ENCODE results near the gene AFP. TPM values are rescaled to one million over a fixed set of nuclear protein-coding genes. Genes with fewer than 3 reads are reported as not detected.
"Not testable (repeated sequence)": the region's sequence is repeated elsewhere in the genome, so short reads cannot be mapped to it uniquely, and the experiment has no call there.

The AFP gene
- total and polyA plus RNA-seq, 2 donors (not counting 1 experiment from before 2014, with no cell fraction given), result not detected

DNA sequence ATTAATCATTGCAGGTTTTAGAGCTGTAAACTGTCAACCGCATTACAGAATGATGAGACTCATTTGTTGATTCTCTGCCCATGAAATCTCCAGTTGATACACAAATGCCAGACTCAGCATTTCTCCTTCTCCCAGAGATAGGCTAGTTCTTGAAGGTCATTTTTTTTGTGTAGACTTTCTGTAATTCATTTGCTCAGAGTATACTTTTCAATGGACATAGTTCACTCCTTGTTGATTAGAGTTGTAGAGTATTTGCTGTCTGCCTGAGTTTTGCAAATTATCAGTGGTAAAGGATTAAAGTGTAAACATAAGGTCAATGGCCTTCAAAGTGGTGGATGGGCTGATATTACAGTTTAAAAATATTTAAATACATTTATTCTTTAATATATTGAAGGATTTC lies 47.1 kb upstream of the AFP start:
- Mint-ChIP-seq H3K4me1 (no peaks in the 10 kb centered on the region), H3K27ac (no peak overlapping the region), H3K4me3 (no peak overlapping the region), H3K27me3 (peaks cover 13% of the 10 kb centered on the region), H3K9me3 (ENCODE audit: insufficient read depth) (peaks cover 4% of the 10 kb centered on the region)
- ATAC-seq (ENCODE audit: low read depth), result no peak
- no peak for DNase-seq
- peaks cover 0 to 1% (median 0%) of the 10 kb centered on the region in 3 donors for H3K9me3 ChIP-seq (ENCODE audit: control extremely low read depth in 1 of 3, control insufficient read depth in 2 of 3, insufficient read depth in 1 of 3, low read length in 2 of 3)
- POLR2A ChIA-PET, result no interaction called here
- intact Hi-C loops (cut with micrococcal nuclease), result no loop called here
- H3K79me2 ChIP-seq (ENCODE audit: control insufficient read depth, insufficient read depth, low read length), result no peaks in the 10 kb centered on the region
- CTCF ChIA-PET, result no interaction called here
- no peaks in the 10 kb centered on the region for H4K20me1 ChIP-seq (ENCODE audit: control insufficient read depth, insufficient read depth, low read length, poor library complexity, severe bottlenecking)
- no peak overlapping the region for H2AFZ ChIP-seq (ENCODE audit: insufficient read depth, low read depth, low read length, poor library complexity, severe bottlenecking)
- WGBS (ENCODE audit: insufficient coverage), result no CpG with 5 or more reads among the region's 1 CpG
- TF ChIP-seq, protein P1, sequence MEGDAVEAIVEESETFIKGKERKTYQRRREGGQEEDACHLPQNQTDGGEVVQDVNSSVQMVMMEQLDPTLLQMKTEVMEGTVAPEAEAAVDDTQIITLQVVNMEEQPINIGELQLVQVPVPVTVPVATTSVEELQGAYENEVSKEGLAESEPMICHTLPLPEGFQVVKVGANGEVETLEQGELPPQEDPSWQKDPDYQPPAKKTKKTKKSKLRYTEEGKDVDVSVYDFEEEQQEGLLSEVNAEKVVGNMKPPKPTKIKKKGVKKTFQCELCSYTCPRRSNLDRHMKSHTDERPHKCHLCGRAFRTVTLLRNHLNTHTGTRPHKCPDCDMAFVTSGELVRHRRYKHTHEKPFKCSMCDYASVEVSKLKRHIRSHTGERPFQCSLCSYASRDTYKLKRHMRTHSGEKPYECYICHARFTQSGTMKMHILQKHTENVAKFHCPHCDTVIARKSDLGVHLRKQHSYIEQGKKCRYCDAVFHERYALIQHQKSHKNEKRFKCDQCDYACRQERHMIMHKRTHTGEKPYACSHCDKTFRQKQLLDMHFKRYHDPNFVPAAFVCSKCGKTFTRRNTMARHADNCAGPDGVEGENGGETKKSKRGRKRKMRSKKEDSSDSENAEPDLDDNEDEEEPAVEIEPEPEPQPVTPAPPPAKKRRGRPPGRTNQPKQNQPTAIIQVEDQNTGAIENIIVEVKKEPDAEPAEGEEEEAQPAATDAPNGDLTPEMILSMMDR (IDR thresholded peaks at IDR 0.05), result no peak
- TF ChIP-seq EZH2 (IDR thresholded peaks at IDR 0.05; ENCODE audit: borderline replicate concordance, insufficient read depth, low read depth, low read length, poor library complexity, severe bottlenecking), result no peak
- no peak overlapping the region for H3K9ac ChIP-seq (ENCODE audit: low read length)
- no peak overlapping the region for H3K27ac ChIP-seq (ENCODE audit: low read length in 2 of 2)
- H3K4me3 ChIP-seq (ENCODE audit: control extremely low read depth in 1 of 5, extremely low read depth in 1 of 5, insufficient read depth in 1 of 5, low read depth in 2 of 5, low read length in 4 of 5), result no peak overlapping the region
- no peak overlapping the region for H3K4me2 ChIP-seq (replicated peaks; ENCODE audit: low read depth, low read length, poor library complexity, severe bottlenecking)
- no peaks in the 10 kb centered on the region for H3K4me1 ChIP-seq (ENCODE audit: control insufficient read depth in 2 of 2, insufficient read depth in 2 of 2, low read length in 2 of 2)
- no peaks in the 10 kb centered on the region for H3K27me3 ChIP-seq (replicated peaks in 1 of 4; ENCODE audit: control extremely low read depth in 1 of 4, control insufficient read depth in 3 of 4, insufficient read depth in 4 of 4, low read length in 3 of 4)
- H3K36me3 ChIP-seq (replicated peaks in 1 of 2; ENCODE audit: control extremely low read depth in 1 of 2, control insufficient read depth in 1 of 2, extremely low read depth in 1 of 2, insufficient read depth in 2 of 2, low read length in 1 of 2), result no peaks in the 10 kb centered on the region

DNA sequence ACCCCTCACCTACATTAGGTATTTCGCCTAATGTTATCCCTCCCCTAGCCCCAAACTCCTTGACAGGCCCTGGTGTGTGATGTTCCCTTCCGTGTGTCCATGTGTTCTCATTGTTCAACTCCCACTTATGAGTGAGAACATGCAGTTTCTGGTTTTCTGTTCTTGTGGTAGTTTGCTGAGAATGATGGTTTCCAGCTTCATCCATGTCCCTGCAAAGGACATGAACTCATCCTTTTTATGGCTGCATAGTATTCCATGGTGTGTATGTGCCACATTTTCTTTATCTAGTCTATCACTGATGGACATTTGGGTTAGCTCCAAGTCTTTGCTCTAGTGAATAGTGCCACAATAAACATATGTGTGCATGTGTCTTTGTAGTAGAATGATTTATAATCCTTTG lies 46.4 kb upstream of the AFP start:
- H3K4me2 ChIP-seq (replicated peaks; ENCODE audit: low read depth, low read length, poor library complexity, severe bottlenecking); H2AFZ ChIP-seq (ENCODE audit: insufficient read depth, low read depth, low read length, poor library complexity, severe bottlenecking); H3K79me2 ChIP-seq (ENCODE audit: control insufficient read depth, insufficient read depth, low read length); H3K4me1 ChIP-seq (ENCODE audit: control insufficient read depth in 2 of 2, insufficient read depth in 2 of 2, low read length in 2 of 2); H3K9me3 Mint-ChIP-seq (ENCODE audit: insufficient read depth); H3K27ac Mint-ChIP-seq; CTCF ChIA-PET; intact Hi-C loops (cut with micrococcal nuclease); H3K9me3 ChIP-seq (ENCODE audit: control extremely low read depth in 1 of 3, control insufficient read depth in 2 of 3, insufficient read depth in 1 of 3, low read length in 2 of 3); POLR2A ChIA-PET; H3K4me3 ChIP-seq (ENCODE audit: control extremely low read depth in 1 of 5, extremely low read depth in 1 of 5, insufficient read depth in 1 of 5, low read depth in 2 of 5, low read length in 4 of 5); H4K20me1 ChIP-seq (ENCODE audit: control insufficient read depth, insufficient read depth, low read length, poor library complexity, severe bottlenecking); H3K4me1 Mint-ChIP-seq; DNase-seq; H3K36me3 ChIP-seq (replicated peaks in 1 of 2; ENCODE audit: control extremely low read depth in 1 of 2, control insufficient read depth in 1 of 2, extremely low read depth in 1 of 2, insufficient read depth in 2 of 2, low read length in 1 of 2); H3K27ac ChIP-seq (ENCODE audit: low read length in 2 of 2); H3K27me3 ChIP-seq (replicated peaks in 1 of 4; ENCODE audit: control extremely low read depth in 1 of 4, control insufficient read depth in 3 of 4, insufficient read depth in 4 of 4, low read length in 3 of 4); H3K4me3 Mint-ChIP-seq; ATAC-seq (ENCODE audit: low read depth); H3K9ac ChIP-seq (ENCODE audit: low read length): not testable (repeated sequence)
- no CpG with 5 or more reads among the region's 2 CpGs for WGBS (ENCODE audit: insufficient coverage)
- H3K27me3 Mint-ChIP-seq, result peaks cover 13% of the 10 kb centered on the region
